ENCODE results near the gene TMEM151B.

The TMEM151B gene

GRCh38 chr6:44268095-44268628 is 2.1 kb upstream of the TMEM151B start:
- TF ChIP-seq EZH2 (IDR thresholded peaks at IDR 0.05) (no peak), FOXP2 (optimal IDR thresholded peaks at IDR 0.05; ENCODE audit: control extremely low read depth, extremely low read length, insufficient read depth) (no peak), POLR2AphosphoS5 (IDR thresholded peaks at IDR 0.05; ENCODE audit: borderline replicate concordance, low read depth, low read length) (no peak)
- Histone ChIP-seq H3K9me3 (ENCODE audit: low read depth, low read length) (no peaks in the 10 kb centered on the region), H3K36me3 (ENCODE audit: insufficient read depth, low read length) (no peaks in the 10 kb centered on the region), H3K9ac (ENCODE audit: insufficient read length) (no peak overlapping the region), H3K27ac (no peak overlapping the region), H3K4me3 (no peak overlapping the region)
- no peak for DNase-seq (ENCODE audit: low read depth, low spot score)

- Histone ChIP-seq H3K27ac (no peak overlapping the region), H3K4me3 (no peak overlapping the region), H3K9me3 (ENCODE audit: low read depth, low read length) (no peaks in the 10 kb centered on the region), H3K9ac (ENCODE audit: insufficient read length) (no peak overlapping the region), H3K36me3 (ENCODE audit: insufficient read depth, low read length) (no peaks in the 10 kb centered on the region)
- TF ChIP-seq POLR2AphosphoS5 (IDR thresholded peaks at IDR 0.05; ENCODE audit: borderline replicate concordance, low read depth, low read length) (no peak), FOXP2 (optimal IDR thresholded peaks at IDR 0.05; ENCODE audit: control extremely low read depth, extremely low read length, insufficient read depth) (no peak), EZH2 (IDR thresholded peaks at IDR 0.05) (no peak)
- no peak for DNase-seq (ENCODE audit: low read depth, low spot score)
Observed at GRCh38 chr6:44269178-44269920, 901 bp upstream of the TMEM151B start.

- Histone ChIP-seq H3K4me3 (peak overlapping the region; percentile 62), H3K9me3 (ENCODE audit: low read depth, low read length) (no peaks in the 10 kb centered on the region), H3K27ac (no peak overlapping the region), H3K36me3 (ENCODE audit: insufficient read depth, low read length) (no peaks in the 10 kb centered on the region), H3K9ac (ENCODE audit: insufficient read length) (no peak overlapping the region)
- TF ChIP-seq EZH2 (IDR thresholded peaks at IDR 0.05) (no peak), FOXP2 (optimal IDR thresholded peaks at IDR 0.05; ENCODE audit: control extremely low read depth, extremely low read length, insufficient read depth) (no peak), POLR2AphosphoS5 (IDR thresholded peaks at IDR 0.05; ENCODE audit: borderline replicate concordance, low read depth, low read length) (no peak)
- DNase-seq (ENCODE audit: low read depth, low spot score): no peak
Observed at GRCh38 chr6:44270526-44271405, 516 bp downstream of the TMEM151B start.

GRCh38 chr6:44271406-44271723 is 1.1 kb downstream of the TMEM151B start:
- Histone ChIP-seq H3K27ac (no peak overlapping the region), H3K36me3 (ENCODE audit: insufficient read depth, low read length) (no peaks in the 10 kb centered on the region), H3K4me3 (peak overlapping the region; percentile 62), H3K9ac (ENCODE audit: insufficient read length) (no peak overlapping the region), H3K9me3 (ENCODE audit: low read depth, low read length) (no peaks in the 10 kb centered on the region)
- no peak for TF ChIP-seq EZH2 (IDR thresholded peaks at IDR 0.05)
- TF ChIP-seq FOXP2 (optimal IDR thresholded peaks at IDR 0.05; ENCODE audit: control extremely low read depth, extremely low read length, insufficient read depth): no peak
- no peak for TF ChIP-seq POLR2AphosphoS5 (IDR thresholded peaks at IDR 0.05; ENCODE audit: borderline replicate concordance, low read depth, low read length)
- no peak for DNase-seq (ENCODE audit: low read depth, low spot score)

- H3K27ac ChIP-seq: no peak overlapping the region
- no peak for DNase-seq (ENCODE audit: low read depth, low spot score)
- no peaks in the 10 kb centered on the region for H3K36me3 ChIP-seq (ENCODE audit: insufficient read depth, low read length)
- no peak overlapping the region for H3K4me3 ChIP-seq
- TF ChIP-seq EZH2 (IDR thresholded peaks at IDR 0.05): no peak
- no peak for TF ChIP-seq POLR2AphosphoS5 (IDR thresholded peaks at IDR 0.05; ENCODE audit: borderline replicate concordance, low read depth, low read length)
- no peak for TF ChIP-seq FOXP2 (optimal IDR thresholded peaks at IDR 0.05; ENCODE audit: control extremely low read depth, extremely low read length, insufficient read depth)
- H3K9ac ChIP-seq (ENCODE audit: insufficient read length): no peak overlapping the region
- no peaks in the 10 kb centered on the region for H3K9me3 ChIP-seq (ENCODE audit: low read depth, low read length)
Observed at GRCh38 chr6:44271914-44272313, 1.7 kb downstream of the TMEM151B start.

- TF ChIP-seq FOXP2 (optimal IDR thresholded peaks at IDR 0.05; ENCODE audit: control extremely low read depth, extremely low read length, insufficient read depth) (no peak), EZH2 (IDR thresholded peaks at IDR 0.05) (no peak), POLR2AphosphoS5 (IDR thresholded peaks at IDR 0.05; ENCODE audit: borderline replicate concordance, low read depth, low read length) (no peak)
- no peak for DNase-seq (ENCODE audit: low read depth, low spot score)
- Histone ChIP-seq H3K4me3 (no peak overlapping the region), H3K9ac (ENCODE audit: insufficient read length) (no peak overlapping the region), H3K9me3 (ENCODE audit: low read depth, low read length) (no peaks in the 10 kb centered on the region), H3K27ac (no peak overlapping the region), H3K36me3 (ENCODE audit: insufficient read depth, low read length) (no peaks in the 10 kb centered on the region)
Observed at GRCh38 chr6:44272529-44272928, 2.3 kb downstream of the TMEM151B start.

- Histone ChIP-seq H3K27ac (no peak overlapping the region), H3K36me3 (ENCODE audit: insufficient read depth, low read length) (no peaks in the 10 kb centered on the region), H3K9ac (ENCODE audit: insufficient read length) (no peak overlapping the region), H3K9me3 (ENCODE audit: low read depth, low read length) (no peaks in the 10 kb centered on the region), H3K4me3 (no peak overlapping the region)
- TF ChIP-seq FOXP2 (optimal IDR thresholded peaks at IDR 0.05; ENCODE audit: control extremely low read depth, extremely low read length, insufficient read depth) (no peak), EZH2 (IDR thresholded peaks at IDR 0.05) (no peak), POLR2AphosphoS5 (IDR thresholded peaks at IDR 0.05; ENCODE audit: borderline replicate concordance, low read depth, low read length) (no peak)
- no peak for DNase-seq (ENCODE audit: low read depth, low spot score)
Observed at GRCh38 chr6:44272999-44273566, 2.8 kb downstream of the TMEM151B start.

- no peak overlapping the region for H3K4me3 ChIP-seq
- TF ChIP-seq FOXP2 (optimal IDR thresholded peaks at IDR 0.05; ENCODE audit: control extremely low read depth, extremely low read length, insufficient read depth): no peak
- TF ChIP-seq EZH2 (IDR thresholded peaks at IDR 0.05): no peak
- TF ChIP-seq POLR2AphosphoS5 (IDR thresholded peaks at IDR 0.05; ENCODE audit: borderline replicate concordance, low read depth, low read length): no peak
- no peaks in the 10 kb centered on the region for H3K36me3 ChIP-seq (ENCODE audit: insufficient read depth, low read length)
- H3K9me3 ChIP-seq (ENCODE audit: low read depth, low read length): no peaks in the 10 kb centered on the region
- DNase-seq (ENCODE audit: low read depth, low spot score): no peak
- no peak overlapping the region for H3K27ac ChIP-seq
- no peak overlapping the region for H3K9ac ChIP-seq (ENCODE audit: insufficient read length)
Observed at GRCh38 chr6:44273617-44274016, 3.4 kb downstream of the TMEM151B start.

Data from SK-N-MC (cell line).